OCI-LY1 (cell line): ENCODE results near the gene ZEB1.

Experiments used
- H2AFZ ChIP-seq: fragments of 200-600 bp; sonication (generic), shearing (Covaris generic); 2 replicates; pipeline ENCODE4 v1.6.0; 2014; ENCODE audit warnings: antibody characterized with exemption, mild to moderate bottlenecking, low read length
- H3F3A ChIP-seq: fragments of 200-600 bp; sonication (generic), shearing (Covaris generic); 2 replicates; pipeline ENCODE4 v1.6.0; 2014; ENCODE audit warnings: mild to moderate bottlenecking, antibody characterized with exemption, low read length, moderate library complexity; ENCODE audit not compliant: insufficient read depth
- H3K27ac ChIP-seq: fragments of 200-600 bp; sonication (generic); 2 replicates; pipeline ENCODE4 v1.5.1; 2014; ENCODE audit warnings: low read length, mixed run types, mild to moderate bottlenecking, low read depth; ENCODE audit not compliant: poor library complexity, severe bottlenecking
- H3K27me3 ChIP-seq: fragments of 200-600 bp; sonication (generic); 2 replicates; pipeline ENCODE4 v1.6.0; 2014; ENCODE audit warnings: antibody characterized with exemption, mild to moderate bottlenecking, low read length, moderate library complexity; ENCODE audit not compliant: insufficient read depth
- H3K36me3 ChIP-seq: fragments of 200-600 bp; sonication (generic); 2 replicates; pipeline ENCODE4 v1.6.1; 2014; ENCODE audit warnings: mild to moderate bottlenecking, antibody characterized with exemption, low read length, moderate library complexity, mixed read lengths; ENCODE audit not compliant: insufficient read depth
- H3K4me1 ChIP-seq: fragments of 200-600 bp; sonication (generic); 2 replicates; pipeline ENCODE4 v1.5.1; 2014; ENCODE audit warnings: mild to moderate bottlenecking, low read length, moderate library complexity; ENCODE audit not compliant: insufficient read depth, severe bottlenecking
- H3K4me2 ChIP-seq: fragments of 200-600 bp; sonication (generic), shearing (Covaris generic); 2 replicates; pipeline ENCODE4 v1.6.1; 2014; ENCODE audit warnings: low read length
- H3K4me3 ChIP-seq: fragments of 200-600 bp; sonication (generic); 2 replicates; pipeline ENCODE4 v1.5.1; 2014; ENCODE audit warnings: low read length, low read depth, mild to moderate bottlenecking, mixed read lengths; ENCODE audit not compliant: poor library complexity, severe bottlenecking
- H3K79me2 ChIP-seq: fragments of 200-600 bp; shearing (Covaris generic); 2 replicates; pipeline ENCODE4 v1.6.1; 2016; ENCODE audit warnings: mixed run types, low read length, mixed read lengths; ENCODE audit not compliant: insufficient read depth
- H3K9ac ChIP-seq: fragments of 200-600 bp; sonication (generic), shearing (Covaris generic); 2 replicates; pipeline ENCODE4 v1.6.1; 2014; ENCODE audit warnings: mild to moderate bottlenecking, low read length, mixed read lengths
- H3K9me2 ChIP-seq: fragments of 200-600 bp; sonication (generic), shearing (Covaris generic); 2 replicates; pipeline ENCODE4 v1.6.1; 2014; ENCODE audit warnings: low read depth, mild to moderate bottlenecking, low read length, mixed read lengths
- H3K9me3 ChIP-seq: fragments of 200-600 bp; shearing (Covaris generic); 2 replicates; pipeline ENCODE4 v1.6.1; 2014; ENCODE audit warnings: low read length, mixed read lengths
- H4K20me1 ChIP-seq: fragments of 200-600 bp; sonication (generic), shearing (Covaris generic); 2 replicates; pipeline ENCODE4 v1.6.0; 2016; ENCODE audit warnings: mild to moderate bottlenecking, low read length; ENCODE audit not compliant: insufficient read depth
- EZH2 ChIP-seq: fragments of 200-600 bp; sonication (generic), shearing (Covaris generic); IDR thresholded peaks from 2 replicates; pipeline ENCODE4 v1.8.0; 2017; ENCODE audit warnings: borderline replicate concordance, mixed run types, mild to moderate bottlenecking, antibody characterized with exemption, low read length, moderate library complexity, mixed read lengths
- TF ChIP-seq, protein P1 (sequence below): fragments of 200-600 bp; sonication (generic), shearing (Covaris generic); IDR thresholded peaks from 2 replicates; pipeline ENCODE4 v1.5.1; 2017; ENCODE audit warnings: mild to moderate bottlenecking, antibody characterized with exemption, low read length, moderate library complexity, mixed read lengths

ZEB1 gene

DNA sequence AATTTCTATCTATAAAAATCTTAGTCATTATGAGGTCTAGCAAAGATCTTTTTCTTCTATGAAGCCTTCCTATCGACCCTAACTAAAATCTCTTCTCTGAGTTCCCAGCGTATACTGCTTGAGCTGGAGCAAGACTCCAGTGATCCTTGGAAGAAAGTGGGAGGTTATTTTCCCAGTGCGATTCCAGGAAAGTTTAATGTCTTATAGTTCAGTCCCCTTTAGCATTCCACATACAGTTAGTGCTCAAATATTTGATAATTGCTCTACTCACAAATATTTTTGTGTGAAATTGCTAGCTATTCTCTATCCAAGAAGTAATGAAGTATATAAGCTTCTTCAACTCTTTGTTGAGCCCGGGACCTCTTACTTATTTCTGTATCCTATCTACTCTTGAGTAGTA is 47.7 kb downstream of the ZEB1 start:
- no peaks in the 10 kb centered on the region for H3K4me1 ChIP-seq
- H3F3A ChIP-seq = no peaks in the 10 kb centered on the region
- H3K36me3 ChIP-seq = no peaks in the 10 kb centered on the region; the same call in 1 of the 2 replicates
- no peak overlapping the region for H2AFZ ChIP-seq
- H3K9me3 ChIP-seq = no peaks in the 10 kb centered on the region
- H3K9me2 ChIP-seq = no peaks in the 10 kb centered on the region
- H4K20me1 ChIP-seq = no peaks in the 10 kb centered on the region
- no peak overlapping the region for H3K27ac ChIP-seq
- H3K9ac ChIP-seq = no peak overlapping the region
- H3K4me2 ChIP-seq = no peak overlapping the region
- H3K79me2 ChIP-seq = peaks cover 51% of the 10 kb centered on the region
- no peaks in the 10 kb centered on the region for H3K27me3 ChIP-seq
- TF ChIP-seq EZH2 = no peak
- TF ChIP-seq, protein P1, sequence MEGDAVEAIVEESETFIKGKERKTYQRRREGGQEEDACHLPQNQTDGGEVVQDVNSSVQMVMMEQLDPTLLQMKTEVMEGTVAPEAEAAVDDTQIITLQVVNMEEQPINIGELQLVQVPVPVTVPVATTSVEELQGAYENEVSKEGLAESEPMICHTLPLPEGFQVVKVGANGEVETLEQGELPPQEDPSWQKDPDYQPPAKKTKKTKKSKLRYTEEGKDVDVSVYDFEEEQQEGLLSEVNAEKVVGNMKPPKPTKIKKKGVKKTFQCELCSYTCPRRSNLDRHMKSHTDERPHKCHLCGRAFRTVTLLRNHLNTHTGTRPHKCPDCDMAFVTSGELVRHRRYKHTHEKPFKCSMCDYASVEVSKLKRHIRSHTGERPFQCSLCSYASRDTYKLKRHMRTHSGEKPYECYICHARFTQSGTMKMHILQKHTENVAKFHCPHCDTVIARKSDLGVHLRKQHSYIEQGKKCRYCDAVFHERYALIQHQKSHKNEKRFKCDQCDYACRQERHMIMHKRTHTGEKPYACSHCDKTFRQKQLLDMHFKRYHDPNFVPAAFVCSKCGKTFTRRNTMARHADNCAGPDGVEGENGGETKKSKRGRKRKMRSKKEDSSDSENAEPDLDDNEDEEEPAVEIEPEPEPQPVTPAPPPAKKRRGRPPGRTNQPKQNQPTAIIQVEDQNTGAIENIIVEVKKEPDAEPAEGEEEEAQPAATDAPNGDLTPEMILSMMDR = no peak
- H3K4me3 ChIP-seq = no peak overlapping the region

DNA sequence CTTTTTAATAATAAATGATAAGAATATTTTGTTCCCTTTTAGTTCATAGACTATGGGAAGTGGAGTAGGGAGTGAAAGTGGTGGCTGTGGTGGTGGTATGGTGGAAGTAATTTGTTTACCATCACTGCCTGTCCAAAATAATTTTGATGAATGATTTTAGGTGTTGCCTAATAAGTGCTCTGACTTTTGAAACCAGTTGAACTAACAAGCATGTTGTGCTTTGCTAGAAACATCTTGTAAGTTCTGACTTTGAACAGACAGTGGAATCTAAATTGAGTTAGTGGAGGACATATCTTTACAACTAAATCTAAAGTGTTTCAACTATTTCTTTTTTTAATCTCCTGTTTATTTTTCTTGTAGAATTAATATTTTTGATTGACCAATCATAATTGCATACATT is 49.7 kb downstream of the ZEB1 start:
- Histone ChIP-seq H3F3A (no peaks in the 10 kb centered on the region), H3K4me1 (no peaks in the 10 kb centered on the region), H3K27me3 (no peaks in the 10 kb centered on the region), H3K9me2 (no peaks in the 10 kb centered on the region), H2AFZ (no peak overlapping the region), H3K9me3 (no peaks in the 10 kb centered on the region), H4K20me1 (no peaks in the 10 kb centered on the region), H3K36me3 (no peaks in the 10 kb centered on the region), H3K4me3 (no peak overlapping the region), H3K9ac (no peak overlapping the region), H3K4me2 (no peak overlapping the region), H3K79me2 (peaks cover 71% of the 10 kb centered on the region), H3K27ac (no peak overlapping the region)
- TF ChIP-seq EZH2 = no peak
- TF ChIP-seq, protein P1 = no peak

- Histone ChIP-seq H2AFZ (no peak overlapping the region), H3K36me3 (no peaks in the 10 kb centered on the region), H3K9ac (no peak overlapping the region), H3K9me2 (no peaks in the 10 kb centered on the region), H3K4me3 (no peak overlapping the region), H3K27ac (no peak overlapping the region), H3K4me1 (no peaks in the 10 kb centered on the region), H3K27me3 (no peaks in the 10 kb centered on the region), H3K4me2 (no peak overlapping the region), H3F3A (no peaks in the 10 kb centered on the region), H3K9me3 (no peaks in the 10 kb centered on the region), H4K20me1 (no peaks in the 10 kb centered on the region), H3K79me2 (peaks cover 75% of the 10 kb centered on the region)
- TF ChIP-seq, protein P1 = no peak
- TF ChIP-seq EZH2 = no peak
Measured at GRCh38 chr10:31372439-31372838, 53.4 kb downstream of the ZEB1 start.
